ENCODE data around the gene TBC1D30.
"Not testable (repeated sequence)": the region's sequence is repeated elsewhere in the genome, so short reads cannot be mapped to it uniquely, and the experiment has no call there.

The TBC1D30 gene, protein sequence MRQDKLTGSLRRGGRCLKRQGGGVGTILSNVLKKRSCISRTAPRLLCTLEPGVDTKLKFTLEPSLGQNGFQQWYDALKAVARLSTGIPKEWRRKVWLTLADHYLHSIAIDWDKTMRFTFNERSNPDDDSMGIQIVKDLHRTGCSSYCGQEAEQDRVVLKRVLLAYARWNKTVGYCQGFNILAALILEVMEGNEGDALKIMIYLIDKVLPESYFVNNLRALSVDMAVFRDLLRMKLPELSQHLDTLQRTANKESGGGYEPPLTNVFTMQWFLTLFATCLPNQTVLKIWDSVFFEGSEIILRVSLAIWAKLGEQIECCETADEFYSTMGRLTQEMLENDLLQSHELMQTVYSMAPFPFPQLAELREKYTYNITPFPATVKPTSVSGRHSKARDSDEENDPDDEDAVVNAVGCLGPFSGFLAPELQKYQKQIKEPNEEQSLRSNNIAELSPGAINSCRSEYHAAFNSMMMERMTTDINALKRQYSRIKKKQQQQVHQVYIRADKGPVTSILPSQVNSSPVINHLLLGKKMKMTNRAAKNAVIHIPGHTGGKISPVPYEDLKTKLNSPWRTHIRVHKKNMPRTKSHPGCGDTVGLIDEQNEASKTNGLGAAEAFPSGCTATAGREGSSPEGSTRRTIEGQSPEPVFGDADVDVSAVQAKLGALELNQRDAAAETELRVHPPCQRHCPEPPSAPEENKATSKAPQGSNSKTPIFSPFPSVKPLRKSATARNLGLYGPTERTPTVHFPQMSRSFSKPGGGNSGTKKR
- 0 to 0.37 (median 0.27) reads per million in 4 experiments for total RNA-seq

- no peak for DNase-seq
These were observed at the start of gene TBC1D30 for GRCh38 chr12:64824500-64825142. Gene TBC1D30, plus strand, starts transcription at chr12:64824647. Its CDS starts 233 bp downstream, at chr12:64824880.

DNA sequence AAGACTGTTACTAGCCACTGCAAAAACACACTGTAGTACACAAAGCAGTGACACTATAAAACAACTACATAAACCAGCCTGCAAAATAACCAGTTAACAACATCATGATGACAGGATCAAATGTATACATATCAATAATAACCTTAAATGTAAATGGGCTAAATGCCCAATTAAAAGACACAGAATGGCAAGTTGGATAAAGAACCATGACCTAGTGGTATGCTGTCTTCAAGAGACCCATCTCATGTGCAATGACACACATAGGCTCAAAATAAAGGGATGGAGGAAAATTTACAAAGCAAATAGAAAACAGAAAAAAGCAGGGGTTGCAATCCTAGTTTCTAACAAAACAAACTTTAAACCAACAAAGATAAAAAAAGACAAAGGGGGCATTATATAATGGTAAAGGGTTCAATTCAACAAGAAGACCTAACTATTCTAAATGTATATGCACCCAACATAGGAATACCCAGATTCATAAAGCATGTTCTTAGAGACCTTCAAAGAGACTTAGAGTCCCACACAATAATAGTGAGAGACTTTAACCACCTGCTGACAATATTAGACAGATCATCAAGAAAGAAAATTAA lies 49.2 kb upstream of the TBC1D30 start:
- DNase-seq, result not testable (repeated sequence)

DNA sequence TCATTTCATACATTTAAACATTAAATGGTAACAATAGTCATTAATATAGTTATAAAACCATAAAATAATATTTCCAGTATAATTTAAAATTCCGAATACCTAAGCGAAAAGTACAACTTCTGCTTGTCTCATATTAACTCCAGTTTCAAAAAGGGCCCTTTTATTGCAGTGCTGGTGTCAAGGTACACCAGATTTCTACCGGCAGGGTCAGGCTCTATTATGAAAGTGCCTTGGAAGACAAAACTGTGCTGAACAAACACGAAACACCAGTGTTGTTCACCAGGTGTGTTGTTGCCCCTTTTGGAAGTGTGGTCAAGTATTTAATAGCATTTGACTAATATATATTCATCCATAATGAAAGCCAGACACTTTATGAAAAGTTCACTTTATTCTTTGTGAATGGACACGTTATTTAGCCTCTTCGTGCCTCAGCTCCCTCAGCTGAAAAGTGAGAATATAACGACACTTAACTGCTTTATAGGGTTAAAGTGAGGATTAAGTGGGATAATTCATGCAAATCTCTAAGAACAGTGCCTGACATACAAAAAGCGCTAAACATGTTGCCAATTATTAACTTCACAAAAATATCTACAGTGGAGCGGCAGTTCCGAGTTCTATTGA lies 45.0 kb upstream of the TBC1D30 start:
- no peak for DNase-seq

DNA sequence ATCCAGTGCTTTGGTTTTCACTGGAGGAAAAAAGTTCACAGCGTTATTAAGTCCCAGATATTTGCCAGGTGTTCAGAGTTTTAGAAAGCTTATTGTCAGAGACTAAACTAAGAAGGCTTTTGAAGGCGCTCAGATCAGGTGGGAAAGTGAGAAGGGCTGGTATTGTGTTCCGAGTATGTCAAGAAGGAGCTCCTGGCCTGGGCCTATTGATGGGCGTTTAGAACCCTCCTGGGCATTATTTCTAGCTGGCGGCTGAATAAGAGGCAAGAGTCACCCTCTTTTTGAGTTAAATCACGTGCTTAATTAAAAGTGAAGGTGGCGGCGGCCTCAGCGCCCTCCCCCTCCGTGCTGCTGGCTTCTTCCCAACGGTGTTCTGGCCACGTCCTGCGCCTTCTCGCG lies 44.3 kb upstream of the TBC1D30 start:
- DNase-seq, result no peak

DNA sequence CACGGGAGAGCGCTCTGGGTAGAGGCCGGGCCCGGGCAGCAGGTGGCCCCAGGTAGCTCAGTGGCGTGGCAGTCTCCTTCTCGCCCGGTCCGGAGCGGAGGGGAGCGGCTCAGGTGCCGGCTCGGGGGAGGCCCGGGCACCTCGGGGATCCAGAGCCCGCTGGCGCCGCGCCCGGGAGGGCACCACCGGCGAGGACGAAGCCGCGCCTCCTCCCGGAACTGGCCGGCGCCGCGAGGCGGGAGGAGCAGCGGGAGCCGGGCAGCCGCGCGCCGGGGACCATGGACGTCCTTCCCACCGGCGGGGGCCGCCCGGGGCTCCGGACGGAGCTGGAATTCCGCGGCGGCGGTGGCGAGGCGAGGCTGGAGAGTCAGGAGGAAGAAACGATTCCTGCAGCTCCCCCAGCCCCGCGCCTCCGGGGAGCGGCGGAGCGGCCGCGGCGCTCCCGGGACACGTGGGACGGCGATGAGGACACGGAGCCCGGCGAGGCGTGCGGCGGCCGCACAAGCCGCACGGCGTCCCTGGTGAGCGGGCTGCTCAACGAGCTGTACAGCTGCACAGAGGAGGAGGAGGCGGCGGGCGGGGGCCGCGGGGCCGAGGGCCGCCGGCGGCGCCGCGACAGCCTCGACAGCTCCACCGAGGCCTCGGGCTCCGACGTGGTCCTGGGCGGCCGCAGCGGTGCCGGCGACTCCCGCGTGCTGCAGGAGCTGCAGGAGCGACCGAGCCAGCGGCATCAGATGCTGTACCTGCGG lies 43.7 kb upstream of the TBC1D30 start:
- DNase-seq, result no peak

- no peak for DNase-seq
These were observed 42.9 kb upstream of the TBC1D30 start for GRCh38 chr12:64781280-64782190.

DNA sequence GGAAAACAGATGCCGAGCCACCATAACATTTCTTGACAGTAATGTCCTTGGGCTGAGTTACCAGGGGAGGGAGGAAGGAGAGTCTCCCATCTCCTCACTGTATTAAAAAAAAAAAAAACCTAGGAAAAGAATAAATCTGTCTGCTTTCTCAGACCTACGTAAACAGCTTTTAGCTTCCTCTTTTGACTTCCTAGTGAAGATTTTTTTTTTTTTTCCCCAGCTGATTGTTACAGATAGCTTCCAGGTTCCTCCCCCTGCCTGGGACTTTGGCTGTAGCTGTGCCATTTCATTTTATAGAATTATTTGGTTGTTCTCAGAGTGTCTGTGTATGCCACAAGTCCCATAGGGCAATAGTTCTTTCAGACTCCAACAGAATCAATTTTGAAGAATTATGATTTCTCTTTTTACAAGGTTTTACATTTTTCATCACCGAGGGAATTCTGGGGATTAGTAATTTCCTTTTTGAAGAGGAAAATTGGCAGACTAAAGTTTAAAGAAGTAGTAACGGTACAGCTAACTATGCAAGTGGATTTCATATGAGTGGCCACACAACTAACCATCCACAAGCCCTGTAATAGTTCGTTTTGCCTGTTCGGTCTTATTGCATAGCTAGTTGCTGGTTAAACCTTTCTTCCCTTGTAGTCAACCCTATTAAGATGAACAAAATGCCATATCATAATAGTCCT lies 42.1 kb upstream of the TBC1D30 start:
- DNase-seq, result no peak

DNA sequence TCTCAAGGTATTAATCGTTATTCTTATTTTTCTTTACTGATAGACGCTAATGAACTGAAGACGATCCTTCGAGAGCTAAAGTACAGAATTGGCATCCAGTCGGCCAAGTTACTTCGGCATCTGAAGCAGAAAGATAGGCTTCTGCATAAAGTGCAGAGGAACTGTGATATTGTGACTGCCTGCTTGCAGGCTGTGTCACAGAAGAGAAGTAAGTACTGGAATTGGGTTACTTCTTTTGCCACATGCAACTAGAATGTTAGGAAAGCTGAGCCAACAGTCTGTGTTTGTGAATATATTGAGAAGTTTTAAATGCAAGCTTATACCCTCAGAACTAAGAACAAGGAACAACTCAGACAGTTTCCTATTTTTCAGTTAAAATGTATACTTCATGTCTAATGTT lies 38.6 kb upstream of the TBC1D30 start:
- DNase-seq, result no peak

DNA sequence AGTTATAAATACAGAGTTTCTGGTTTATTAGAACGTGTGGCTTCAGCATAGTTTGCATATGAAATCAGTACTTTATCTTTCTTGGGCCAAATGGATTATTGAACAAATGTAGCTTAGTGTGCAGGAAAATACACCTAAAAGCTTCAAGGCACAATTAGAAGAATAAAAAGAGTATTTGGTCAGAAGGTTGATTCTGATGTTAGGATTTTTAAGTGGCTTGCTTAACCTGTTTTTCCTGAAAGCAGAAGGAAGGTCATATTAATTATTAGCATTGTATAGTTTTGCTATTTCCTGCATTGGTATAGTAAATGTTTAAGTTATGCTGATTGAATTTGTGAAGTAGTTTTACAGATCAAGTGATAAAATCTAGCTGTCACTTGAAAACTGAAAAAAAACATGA lies 34.3 kb upstream of the TBC1D30 start:
- no peak for DNase-seq

DNA sequence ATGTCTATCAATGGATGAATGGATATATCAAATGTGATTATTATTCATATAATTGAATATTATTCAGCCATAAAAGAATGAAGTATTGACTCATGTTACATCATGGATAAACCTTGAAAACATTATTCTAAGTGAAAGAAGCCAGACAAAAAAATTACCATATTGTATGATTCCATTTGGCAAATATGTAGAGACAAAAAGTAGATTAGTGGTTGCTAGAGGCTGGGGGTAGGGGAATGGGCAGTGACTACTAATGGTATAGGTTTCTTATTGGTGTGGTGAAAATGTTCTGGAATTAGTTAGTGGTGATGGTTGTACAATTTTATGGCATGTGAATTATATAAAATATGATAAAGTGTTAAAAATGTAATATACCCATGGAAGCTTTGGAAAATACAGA lies 33.4 kb upstream of the TBC1D30 start:
- no peak for DNase-seq

DNA sequence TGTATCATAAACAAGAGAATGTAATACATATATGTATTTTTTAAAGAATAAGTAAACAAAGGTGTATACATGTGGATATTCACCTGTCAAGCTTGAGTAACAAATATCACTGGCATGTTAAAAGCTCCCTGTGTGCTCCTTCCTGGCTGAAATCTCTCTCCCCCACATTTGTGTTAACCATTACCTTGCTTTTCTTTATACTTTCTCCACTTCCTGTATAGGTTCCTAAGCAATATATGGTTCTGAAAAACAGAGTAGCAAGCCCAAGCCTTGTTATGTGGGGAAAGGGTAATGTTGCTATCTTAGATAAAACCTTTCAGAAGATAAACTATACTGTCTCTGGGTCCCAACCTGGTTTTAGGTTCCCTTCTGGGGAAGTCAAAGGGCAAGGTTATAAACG lies 32.3 kb upstream of the TBC1D30 start:
- no peak for DNase-seq

- no peak for DNase-seq
These were observed 30.8 kb upstream of the TBC1D30 start for GRCh38 chr12:64793610-64794009.

DNA sequence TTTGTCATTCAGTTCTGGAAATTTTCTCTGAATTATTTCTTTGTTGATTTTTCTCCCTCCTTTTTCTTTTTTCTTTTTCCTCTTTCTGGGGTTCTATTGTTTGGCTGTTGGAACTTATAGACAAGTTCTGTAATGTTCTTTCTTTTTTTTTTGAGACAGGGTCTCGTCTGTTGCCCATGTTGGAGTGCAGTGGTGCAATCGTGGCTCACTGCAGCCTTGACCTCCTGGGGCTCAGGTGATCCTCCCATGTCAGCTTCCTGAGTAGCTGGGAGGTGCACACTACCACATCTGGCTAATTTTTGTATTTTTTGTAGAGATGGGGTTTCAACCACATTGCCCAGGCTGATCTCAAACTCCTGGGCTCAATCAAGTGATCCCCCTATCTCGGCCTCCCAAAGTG lies 30.1 kb upstream of the TBC1D30 start:
- DNase-seq, result no peak

GRCh38 chr12:64796205-64796845 lies 28.1 kb upstream of the TBC1D30 start:
- peak; percentile 25 for DNase-seq

DNA sequence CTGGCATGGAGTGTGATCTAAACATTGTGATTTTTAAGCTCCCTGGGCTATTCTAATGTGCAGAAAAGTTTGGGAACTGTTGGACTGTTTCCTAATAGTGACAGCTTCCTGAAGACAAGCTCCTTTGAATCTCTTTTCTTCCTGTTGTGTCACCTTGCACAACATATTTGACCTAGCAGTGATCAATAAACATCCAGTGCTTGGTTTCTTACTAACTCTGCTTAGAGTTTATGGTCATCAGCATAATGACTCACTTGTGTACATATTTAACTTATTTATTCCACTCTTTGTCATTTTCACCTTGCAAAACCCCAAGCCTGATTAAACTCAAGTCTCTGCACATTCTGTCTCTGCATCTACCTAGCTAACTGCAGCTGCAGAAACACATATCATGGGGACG lies 27.3 kb upstream of the TBC1D30 start:
- no peak for DNase-seq

GRCh38 chr12:64798165-64798564 lies 26.3 kb upstream of the TBC1D30 start:
- no peak for DNase-seq

DNA sequence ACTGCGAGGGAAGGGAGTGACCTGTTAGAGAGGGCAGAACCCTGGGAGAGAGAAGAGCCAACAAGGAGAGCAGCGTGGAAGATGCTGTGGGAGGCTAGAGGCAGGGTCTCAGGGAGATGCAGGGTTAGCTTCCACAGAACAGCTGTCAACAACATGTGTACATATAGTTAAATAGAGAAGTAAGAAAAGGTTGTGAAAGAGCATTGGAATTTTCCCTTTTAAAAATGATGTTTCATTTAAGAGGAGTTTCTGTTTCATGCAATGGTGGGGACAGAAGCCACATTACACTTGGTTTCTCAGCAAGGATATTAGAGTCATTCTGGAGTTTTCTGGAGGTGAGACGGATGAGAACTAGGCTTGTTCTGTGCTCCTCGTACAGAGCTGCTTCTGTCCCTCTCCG lies 23.8 kb upstream of the TBC1D30 start:
- no peak for DNase-seq

GRCh38 chr12:64801381-64801780 lies 23.1 kb upstream of the TBC1D30 start:
- DNase-seq, result no peak

GRCh38 chr12:64802180-64802775 lies 22.2 kb upstream of the TBC1D30 start:
- peak; percentile 30 for DNase-seq
